Transverse colon (tissue), 4 donors: ENCODE measurements around the gene MEIOB. TPM values are rescaled to one million over a fixed set of nuclear protein-coding genes. Genes with fewer than 3 reads are reported as not detected.
A peak's percentile ranks its signal among the peaks of the same experiment; 100 is the strongest.

Source experiments
- DNase-seq: peaks from one replicate; pipeline ENCODE4 v3.0.0-alpha.2; 2019
- H3K27ac ChIP-seq, 4 donors: fragments of 200-600 bp; sonication (generic); 2 replicates each; pipeline ENCODE4 v1.5.1; 2016 to 2018; ENCODE audit warnings: inconsistent platforms in 4 of 4
- H3K27me3 ChIP-seq: fragments of 200-600 bp; sonication (generic); 2 replicates; pipeline ENCODE4 v1.5.1; 2017; ENCODE audit warnings: inconsistent platforms
- H3K36me3 ChIP-seq, 4 donors: fragments of 200-600 bp; sonication (generic); 2 replicates each; pipeline ENCODE4 v1.5.1; 2017 to 2019; ENCODE audit warnings: inconsistent platforms in 4 of 4
- H3K4me1 ChIP-seq, 4 donors: fragments of 200-600 bp; sonication (generic); 2 replicates each; pipeline ENCODE4 v1.5.1; 2017 to 2020; ENCODE audit warnings: inconsistent platforms in 4 of 4
- H3K4me3 ChIP-seq, 4 donors: fragments of 200-600 bp; sonication (generic); 1 replicate in 1 of 4; 2 replicates in 3 of 4; pipeline versions ENCODE4 v1.5.1 to v1.6.1; 2017 to 2019; ENCODE audit warnings: inconsistent platforms in 4 of 4
- H3K9me3 ChIP-seq, 2 donors: fragments of 200-600 bp; sonication (generic); 2 replicates each; pipeline ENCODE4 v1.5.1; 2017 to 2019; ENCODE audit warnings: inconsistent platforms in 2 of 2
- CTCF ChIP-seq, 5 experiments: fragments of 200-600 bp in 3 of 5; fragments of 450-650 bp in 2 of 5; sonication (generic) in 3 of 5; IDR thresholded peaks; 1 replicate in 2 of 5; 2 replicates in 3 of 5; pipeline ENCODE4 v1.5.1; 2016 to 2017; ENCODE audit warnings: antibody characterized with exemption in 5 of 5, inconsistent platforms in 3 of 5, mild to moderate bottlenecking in 2 of 5, moderate library complexity in 1 of 5
- EP300 ChIP-seq: sonication (generic); formaldehyde crosslinking; IDR thresholded peaks from one replicate; pipeline ENCODE4 v1.6.1; 2017; ENCODE audit warnings: antibody characterized with exemption, low read depth
- POLR2A ChIP-seq: fragments of 450-650 bp; IDR thresholded peaks from one replicate; pipeline ENCODE4 v1.6.1; 2016; ENCODE audit warnings: antibody characterized with exemption, mild to moderate bottlenecking, moderate library complexity
- POLR2AphosphoS5 ChIP-seq, 3 donors: sonication (generic); formaldehyde crosslinking; IDR thresholded peaks; one replicate each; pipeline ENCODE4 v1.6.1; 2016; ENCODE audit warnings: antibody characterized with exemption in 3 of 3
- WGBS, 2 donors: methylation state at CpG; one replicate each; pipeline ENCODE4 v1.1.5; 2018; ENCODE audit warnings: low coverage in 1 of 2; 5-methylcytosine and 5-hydroxymethylcytosine counted together
- in situ Hi-C, 4 donors: fragments of 200-750 bp; cut with MboI; loops; one replicate each; pipeline versions ENCODE4 v1.15.0 to v1.15.1; 2017; ENCODE audit warnings: low sequenced_read_pairs in 3 of 4, low pct_ligation_motif_present in 1 of 4, low pct_unique_long_range_greater_than_20kb in 1 of 4
- intact Hi-C: fragments of 100-400 bp; cut with DNase I; formaldehyde crosslinking; loops from one replicate; pipeline ENCODE4 v1.15.1; 2023; ENCODE audit warnings: low total_unique reads
- total RNA-seq, 4 donors: library from RNA; depleted of rRNA; stranded (reverse); fragments of >200 nt; gene quantifications; one replicate each; pipeline ENCODE4 v1.1.0, GENCODE V29; 2016

Gene MEIOB
- total RNA-seq, 4 donors from 2014 or later, result not detected

- Histone ChIP-seq H3K4me3 (no peak overlapping the region), H3K36me3 (no peaks in the 10 kb centered on the region), H3K4me1 (peaks cover 0 to 6% (median 3%) of the 10 kb centered on the region in 4 donors), H3K27me3 (peaks cover 28% of the 10 kb centered on the region), H3K9me3 (no peaks in the 10 kb centered on the region), H3K27ac (no peak overlapping the region)
- in situ Hi-C loops, result no loop called here
- TF ChIP-seq POLR2AphosphoS5 (IDR thresholded peaks at IDR 0.05), result no peak
- TF ChIP-seq POLR2A, result no peak
- no peak for TF ChIP-seq CTCF (IDR thresholded peaks at IDR 0.05)
- no peak for TF ChIP-seq EP300
- 44 to 52% methylated on average over 8 to 9 of the region's 9 CpGs for WGBS, 2 donors
- DNase-seq, result no peak
- intact Hi-C loops, result no loop called here
Measured at GRCh38 chr16:1870365-1871082, 1.4 kb downstream of the MEIOB start.

- in situ Hi-C loops, result no loop called here
- Histone ChIP-seq H3K36me3 (no peaks in the 10 kb centered on the region), H3K9me3 (no peaks in the 10 kb centered on the region), H3K27me3 (peaks cover 18% of the 10 kb centered on the region), H3K27ac (no peak overlapping the region), H3K4me1 (peaks cover 0 to 4% (median 2%) of the 10 kb centered on the region in 4 donors), H3K4me3 (no peak overlapping the region)
- 65% methylated on average over 6 of the region's 6 CpGs; no CpG with 5 or more reads in 1 of the 2 donors for WGBS, 2 donors
- intact Hi-C loops, result no loop called here
- TF ChIP-seq POLR2A, result no peak
- TF ChIP-seq CTCF (IDR thresholded peaks at IDR 0.05), result no peak
- no peak for TF ChIP-seq EP300
- TF ChIP-seq POLR2AphosphoS5 (IDR thresholded peaks at IDR 0.05), result no peak
- no peak for DNase-seq
Measured at GRCh38 chr16:1865902-1866690, 5.9 kb downstream of the MEIOB start.

GRCh38 chr16:1863681-1864460 lies 8.1 kb downstream of the MEIOB start:
- intact Hi-C loops, result loop anchor here (1.0 kb wide), 1 partner anchor 65 kb away; no protein-coding TSS in a partner anchor
- no peak overlapping the region for H3K27ac ChIP-seq
- no peak overlapping the region for H3K4me3 ChIP-seq
- WGBS, 2 donors, result 4 to 10% methylated on average over 3 to 4 of the region's 4 CpGs
- DNase-seq, result no peak
- peaks cover 32% of the 10 kb centered on the region for H3K27me3 ChIP-seq
- in situ Hi-C loops, result loop anchor here in 1 of 4 donors (5.0 kb wide), 1 partner anchor 68 kb away; no protein-coding TSS in a partner anchor
- TF ChIP-seq POLR2A (no peak), CTCF (IDR thresholded peaks at IDR 0.05) (peak; percentile 60 to 73 (median 67)), POLR2AphosphoS5 (IDR thresholded peaks at IDR 0.05) (no peak), EP300 (no peak)
- H3K4me1 ChIP-seq, result peaks cover 0 to 8% (median 3%) of the 10 kb centered on the region in 4 donors
- no peaks in the 10 kb centered on the region for H3K36me3 ChIP-seq
- no peaks in the 10 kb centered on the region for H3K9me3 ChIP-seq
